Left ventricle myocardium inferior (tissue), 1 donor: Measurements from ENCODE around the gene CD2. TPM values are rescaled to one million over a fixed set of nuclear protein-coding genes. Genes with fewer than 3 reads are reported as not detected.

Experiments used
- DNase-seq: peaks from one replicate; pipeline ENCODE4 v3.0.0-alpha.2; 2020
- H3K27ac ChIP-seq: fragments of 200-600 bp; replicated peaks from 2 replicates; pipeline ENCODE4 v1.8.0; 2021
- H3K27me3 ChIP-seq: fragments of 200-600 bp; 2 replicates; pipeline ENCODE4 v1.8.0; 2021; ENCODE audit warnings: low read depth
- H3K36me3 ChIP-seq: fragments of 200-600 bp; 2 replicates; pipeline ENCODE4 v1.8.0; 2021
- H3K4me1 ChIP-seq: fragments of 200-600 bp; 2 replicates; pipeline ENCODE4 v1.8.0; 2021
- H3K4me3 ChIP-seq: fragments of 200-600 bp; 2 replicates; pipeline ENCODE4 v1.8.0; 2021; ENCODE audit warnings: mild to moderate bottlenecking, moderate library complexity
- H3K9me3 ChIP-seq: fragments of 200-600 bp; replicated peaks from 2 replicates; pipeline ENCODE4 v1.8.0; 2021
- CTCF ChIP-seq: fragments of 200-600 bp; IDR thresholded peaks from 2 replicates; pipeline ENCODE4 v1.8.0; 2021; ENCODE audit warnings: antibody characterized with exemption, mild to moderate bottlenecking, borderline replicate concordance
- intact Hi-C: fragments of 100-400 bp; cut with micrococcal nuclease; formaldehyde crosslinking; loops from one replicate; pipeline ENCODE4 v1.11.0; 2022
- total RNA-seq: library from RNA; stranded (reverse); fragmentation: NEBNext Ultra II Directional; extraction: Animal tissue kit (Norgen Biotek cat#: 25700); gene quantifications from one replicate; pipeline ENCODE4 v1.2.1, GENCODE V29; 2021
- donor health status: DM: no; HTN: yes; CAD: no; lungs with severe emphysema.

CD2 gene
- total RNA-seq, 1 donor from 2014 or later, result 0.36 TPM

GRCh38 chr1:116759636-116760035, 5.4 kb downstream of the CD2 start:
- H3K4me3 ChIP-seq, result no peak overlapping the region
- intact Hi-C loops, result no loop called here
- no peak overlapping the region for H3K27ac ChIP-seq
- no peaks in the 10 kb centered on the region for H3K36me3 ChIP-seq
- H3K4me1 ChIP-seq, result no peaks in the 10 kb centered on the region
- no peak for DNase-seq
- TF ChIP-seq CTCF, result no peak
- no peaks in the 10 kb centered on the region for H3K9me3 ChIP-seq
- no peaks in the 10 kb centered on the region for H3K27me3 ChIP-seq

- no peak for DNase-seq
- no peak overlapping the region for H3K4me3 ChIP-seq
These were observed 6.3 kb downstream of the CD2 start for GRCh38 chr1:116760487-116760886.

GRCh38 chr1:116760996-116761665, 6.9 kb downstream of the CD2 start:
- Histone ChIP-seq H3K4me3 (no peak overlapping the region), H3K27ac (no peak overlapping the region), H3K4me1 (no peaks in the 10 kb centered on the region), H3K27me3 (no peaks in the 10 kb centered on the region), H3K9me3 (no peaks in the 10 kb centered on the region), H3K36me3 (no peaks in the 10 kb centered on the region)
- intact Hi-C loops, result no loop called here
- no peak for TF ChIP-seq CTCF
- DNase-seq, result no peak

More at GRCh38 chr1:116760487-116760886, 6.3 kb downstream of the CD2 start:
- no peak for TF ChIP-seq CTCF
- no peaks in the 10 kb centered on the region for H3K36me3 ChIP-seq
- intact Hi-C loops, result no loop called here
- no peak overlapping the region for H3K27ac ChIP-seq
- H3K9me3 ChIP-seq, result no peaks in the 10 kb centered on the region
- no peaks in the 10 kb centered on the region for H3K4me1 ChIP-seq
- no peaks in the 10 kb centered on the region for H3K27me3 ChIP-seq

GRCh38 chr1:116762281-116762680, 8.1 kb downstream of the CD2 start:
- intact Hi-C loops, result no loop called here
- DNase-seq, result no peak
- Histone ChIP-seq H3K27ac (no peak overlapping the region), H3K9me3 (no peaks in the 10 kb centered on the region), H3K27me3 (no peaks in the 10 kb centered on the region), H3K4me1 (no peaks in the 10 kb centered on the region), H3K36me3 (no peaks in the 10 kb centered on the region), H3K4me3 (no peak overlapping the region)
- TF ChIP-seq CTCF, result no peak

GRCh38 chr1:116762781-116763115, 8.5 kb downstream of the CD2 start:
- no peak for TF ChIP-seq CTCF
- H3K27me3 ChIP-seq, result no peaks in the 10 kb centered on the region
- H3K4me1 ChIP-seq, result no peaks in the 10 kb centered on the region
- no peaks in the 10 kb centered on the region for H3K9me3 ChIP-seq
- no peak overlapping the region for H3K4me3 ChIP-seq
- intact Hi-C loops, result no loop called here
- H3K36me3 ChIP-seq, result no peaks in the 10 kb centered on the region
- DNase-seq, result no peak
- H3K27ac ChIP-seq, result peak overlapping the region; percentile 8
